ENCODE data around the gene CYP4F22.

DNA sequence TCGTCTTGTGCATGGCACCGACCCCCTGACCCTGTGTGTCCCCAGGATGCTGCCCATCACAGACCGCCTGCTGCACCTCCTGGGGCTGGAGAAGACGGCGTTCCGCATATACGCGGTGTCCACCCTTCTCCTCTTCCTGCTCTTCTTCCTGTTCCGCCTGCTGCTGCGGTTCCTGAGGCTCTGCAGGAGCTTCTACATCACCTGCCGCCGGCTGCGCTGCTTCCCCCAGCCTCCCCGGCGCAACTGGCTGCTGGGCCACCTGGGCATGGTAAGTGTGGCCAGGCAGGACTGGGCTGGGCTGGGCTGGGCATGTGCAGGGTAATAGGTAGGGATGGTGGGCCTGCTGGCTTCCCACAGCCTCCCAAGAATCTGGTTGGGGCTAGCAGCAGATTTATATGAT is 17.0 kb downstream of the CYP4F22 start:
- no peak for TF ChIP-seq POLR2A (IDR thresholded peaks at IDR 0.05)
- TF ChIP-seq, protein P1, sequence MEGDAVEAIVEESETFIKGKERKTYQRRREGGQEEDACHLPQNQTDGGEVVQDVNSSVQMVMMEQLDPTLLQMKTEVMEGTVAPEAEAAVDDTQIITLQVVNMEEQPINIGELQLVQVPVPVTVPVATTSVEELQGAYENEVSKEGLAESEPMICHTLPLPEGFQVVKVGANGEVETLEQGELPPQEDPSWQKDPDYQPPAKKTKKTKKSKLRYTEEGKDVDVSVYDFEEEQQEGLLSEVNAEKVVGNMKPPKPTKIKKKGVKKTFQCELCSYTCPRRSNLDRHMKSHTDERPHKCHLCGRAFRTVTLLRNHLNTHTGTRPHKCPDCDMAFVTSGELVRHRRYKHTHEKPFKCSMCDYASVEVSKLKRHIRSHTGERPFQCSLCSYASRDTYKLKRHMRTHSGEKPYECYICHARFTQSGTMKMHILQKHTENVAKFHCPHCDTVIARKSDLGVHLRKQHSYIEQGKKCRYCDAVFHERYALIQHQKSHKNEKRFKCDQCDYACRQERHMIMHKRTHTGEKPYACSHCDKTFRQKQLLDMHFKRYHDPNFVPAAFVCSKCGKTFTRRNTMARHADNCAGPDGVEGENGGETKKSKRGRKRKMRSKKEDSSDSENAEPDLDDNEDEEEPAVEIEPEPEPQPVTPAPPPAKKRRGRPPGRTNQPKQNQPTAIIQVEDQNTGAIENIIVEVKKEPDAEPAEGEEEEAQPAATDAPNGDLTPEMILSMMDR (IDR thresholded peaks at IDR 0.05) = no peak

All from body of pancreas (tissue), 4 donors.